Measurements from ENCODE around the gene PAH. TPM values are rescaled to one million over a fixed set of nuclear protein-coding genes. Genes with fewer than 3 reads are reported as not detected.

Gene PAH
- polyA plus RNA-seq, 3 donors: not detected

DNA sequence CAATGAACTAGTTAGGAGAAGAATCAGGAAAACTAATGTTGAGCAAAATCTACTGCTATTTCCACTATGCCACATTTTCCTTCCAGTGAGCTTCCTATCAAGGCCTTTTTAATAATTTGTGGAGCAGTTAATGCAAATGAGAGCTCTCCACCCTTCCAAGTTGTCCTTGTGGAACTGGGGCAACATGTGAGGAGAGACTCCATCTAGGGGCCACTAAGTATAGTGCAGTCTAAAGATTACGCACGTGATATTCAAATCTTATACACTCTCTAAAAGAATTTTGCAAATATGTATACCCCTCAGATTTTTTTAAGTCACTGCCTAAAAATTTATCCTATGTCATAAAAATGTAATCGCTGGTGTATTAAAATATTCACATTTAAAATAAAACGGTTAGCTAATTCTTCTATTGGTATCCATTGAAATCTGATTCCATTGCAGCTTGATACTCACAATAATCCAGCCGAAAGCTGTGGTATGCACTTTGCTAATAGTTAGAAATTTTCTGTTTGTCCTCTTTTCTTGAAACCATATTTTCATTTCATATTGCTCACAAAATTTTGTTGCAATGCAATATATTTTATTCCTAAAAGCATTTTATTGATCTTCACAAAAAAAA, 100.1 kb downstream of the PAH start:
- Mint-ChIP-seq H3K27ac (no peak overlapping the region), H3K9me3 (peaks cover 0 to 2% (median 0%) of the 10 kb centered on the region in 7 donors), H3K27me3 (ENCODE audit: low read depth in 3 of 3) (peaks cover 0 to 8% (median 2%) of the 10 kb centered on the region in 3 donors), H3K4me3 (no peak overlapping the region), H3K36me3 (no peaks in the 10 kb centered on the region), H3K4me1 (no peaks in the 10 kb centered on the region)
- DNase-seq: peak in 1 of 3 donors; percentile 2
- no CpG with 5 or more reads among the region's 5 CpGs for WGBS (ENCODE audit: insufficient coverage)
- no peaks in the 10 kb centered on the region for H4K20me1 ChIP-seq (ENCODE audit: insufficient read depth, low read length)
- no peak overlapping the region for H3K4me3 ChIP-seq (replicated peaks in 1 of 3; ENCODE audit: low read depth in 2 of 3, low read length in 3 of 3)
- H3K4me1 ChIP-seq (ENCODE audit: control insufficient read depth in 1 of 2, insufficient read depth in 2 of 2, low read length in 2 of 2): no peaks in the 10 kb centered on the region
- intact Hi-C loops (cut with micrococcal nuclease): no loop called here
- no peaks in the 10 kb centered on the region for H3K9me3 ChIP-seq (replicated peaks in 1 of 2; ENCODE audit: control insufficient read depth in 1 of 2, insufficient read depth in 1 of 2, low read length in 2 of 2)
- H2AFZ ChIP-seq (ENCODE audit: insufficient read depth, low read depth, low read length, poor library complexity, severe bottlenecking): no peak overlapping the region
- no peaks in the 10 kb centered on the region for H3K36me3 ChIP-seq (replicated peaks in 1 of 2; ENCODE audit: control insufficient read depth in 1 of 2, insufficient read depth in 2 of 2, low read length in 2 of 2)
- H3K27ac ChIP-seq (ENCODE audit: low read depth in 1 of 2, low read length in 2 of 2): no peak overlapping the region
- no peaks in the 10 kb centered on the region for H3K79me2 ChIP-seq (ENCODE audit: insufficient read depth, low read length)
- H3K27me3 ChIP-seq (ENCODE audit: control insufficient read depth in 2 of 2, insufficient read depth in 2 of 2, low read length in 2 of 2): peaks cover 0 to 4% of the 10 kb centered on the region in 2 donors
- TF ChIP-seq, protein P1, sequence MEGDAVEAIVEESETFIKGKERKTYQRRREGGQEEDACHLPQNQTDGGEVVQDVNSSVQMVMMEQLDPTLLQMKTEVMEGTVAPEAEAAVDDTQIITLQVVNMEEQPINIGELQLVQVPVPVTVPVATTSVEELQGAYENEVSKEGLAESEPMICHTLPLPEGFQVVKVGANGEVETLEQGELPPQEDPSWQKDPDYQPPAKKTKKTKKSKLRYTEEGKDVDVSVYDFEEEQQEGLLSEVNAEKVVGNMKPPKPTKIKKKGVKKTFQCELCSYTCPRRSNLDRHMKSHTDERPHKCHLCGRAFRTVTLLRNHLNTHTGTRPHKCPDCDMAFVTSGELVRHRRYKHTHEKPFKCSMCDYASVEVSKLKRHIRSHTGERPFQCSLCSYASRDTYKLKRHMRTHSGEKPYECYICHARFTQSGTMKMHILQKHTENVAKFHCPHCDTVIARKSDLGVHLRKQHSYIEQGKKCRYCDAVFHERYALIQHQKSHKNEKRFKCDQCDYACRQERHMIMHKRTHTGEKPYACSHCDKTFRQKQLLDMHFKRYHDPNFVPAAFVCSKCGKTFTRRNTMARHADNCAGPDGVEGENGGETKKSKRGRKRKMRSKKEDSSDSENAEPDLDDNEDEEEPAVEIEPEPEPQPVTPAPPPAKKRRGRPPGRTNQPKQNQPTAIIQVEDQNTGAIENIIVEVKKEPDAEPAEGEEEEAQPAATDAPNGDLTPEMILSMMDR (IDR thresholded peaks at IDR 0.05): peak; percentile 72
- no peak overlapping the region for H3K9ac ChIP-seq (ENCODE audit: insufficient read depth, low read length, poor library complexity, severe bottlenecking)
- no peak overlapping the region for H3K4me2 ChIP-seq (replicated peaks; ENCODE audit: extremely low read depth, low read length, poor library complexity, severe bottlenecking)

DNA sequence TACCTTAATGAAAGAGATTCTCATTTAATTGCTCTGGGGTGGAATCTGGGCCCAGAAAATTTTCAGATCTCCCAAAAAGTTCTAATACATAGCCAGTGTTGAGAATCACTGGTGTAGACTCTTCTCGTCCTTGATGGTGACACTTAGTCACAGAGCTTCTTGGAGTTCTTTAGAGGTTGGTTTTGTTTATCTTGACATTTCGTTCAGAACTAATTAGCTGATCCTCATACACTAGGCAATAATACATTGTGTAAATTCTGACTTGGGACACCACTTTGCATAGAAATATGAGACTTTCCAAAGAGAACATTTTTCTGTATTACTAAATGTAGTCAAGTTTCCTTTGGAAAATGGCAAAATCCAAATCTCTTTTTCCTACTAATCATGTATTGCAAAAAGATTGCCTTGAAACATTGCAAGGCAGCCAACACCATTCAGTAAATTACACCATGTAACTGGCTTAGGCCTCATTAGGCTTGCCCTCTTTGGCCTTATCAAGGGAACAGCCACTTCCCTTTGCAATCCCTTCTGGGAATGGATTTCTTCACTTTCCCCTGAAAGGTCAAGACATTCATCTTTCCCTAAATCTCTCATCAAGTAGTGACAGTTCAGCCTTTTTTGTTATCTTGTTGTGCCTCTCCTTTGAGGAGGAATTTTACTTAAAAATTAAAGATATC, 102.2 kb downstream of the PAH start:
- Mint-ChIP-seq H3K4me1 (no peaks in the 10 kb centered on the region), H3K4me3 (no peak overlapping the region), H3K9me3 (peaks cover 0 to 2% (median 0%) of the 10 kb centered on the region in 7 donors), H3K27ac (no peak overlapping the region), H3K27me3 (ENCODE audit: low read depth in 3 of 3) (peaks cover 0 to 9% (median 3%) of the 10 kb centered on the region in 3 donors), H3K36me3 (no peaks in the 10 kb centered on the region)
- no peaks in the 10 kb centered on the region for H3K79me2 ChIP-seq (ENCODE audit: insufficient read depth, low read length)
- no peak overlapping the region for H3K4me3 ChIP-seq (replicated peaks in 1 of 3; ENCODE audit: low read depth in 2 of 3, low read length in 3 of 3)
- intact Hi-C loops (cut with micrococcal nuclease): no loop called here
- H3K27me3 ChIP-seq (ENCODE audit: control insufficient read depth in 2 of 2, insufficient read depth in 2 of 2, low read length in 2 of 2): peaks cover 0 to 4% of the 10 kb centered on the region in 2 donors
- no peaks in the 10 kb centered on the region for H3K36me3 ChIP-seq (replicated peaks in 1 of 2; ENCODE audit: control insufficient read depth in 1 of 2, insufficient read depth in 2 of 2, low read length in 2 of 2)
- H2AFZ ChIP-seq (ENCODE audit: insufficient read depth, low read depth, low read length, poor library complexity, severe bottlenecking): no peak overlapping the region
- no CpG with 5 or more reads among the region's 2 CpGs for WGBS (ENCODE audit: insufficient coverage)
- TF ChIP-seq, protein P1 (IDR thresholded peaks at IDR 0.05): no peak
- no peak overlapping the region for H3K9ac ChIP-seq (ENCODE audit: insufficient read depth, low read length, poor library complexity, severe bottlenecking)
- H3K27ac ChIP-seq (ENCODE audit: low read depth in 1 of 2, low read length in 2 of 2): no peak overlapping the region
- no peaks in the 10 kb centered on the region for H3K4me1 ChIP-seq (ENCODE audit: control insufficient read depth in 1 of 2, insufficient read depth in 2 of 2, low read length in 2 of 2)
- H4K20me1 ChIP-seq (ENCODE audit: insufficient read depth, low read length): no peaks in the 10 kb centered on the region
- H3K4me2 ChIP-seq (replicated peaks; ENCODE audit: extremely low read depth, low read length, poor library complexity, severe bottlenecking): no peak overlapping the region
- DNase-seq: no peak
- no peaks in the 10 kb centered on the region for H3K9me3 ChIP-seq (replicated peaks in 1 of 2; ENCODE audit: control insufficient read depth in 1 of 2, insufficient read depth in 1 of 2, low read length in 2 of 2)

All from CD14-positive monocyte (primary cell).